Measurements from ENCODE around the gene GRID1. TPM values are rescaled to one million over a fixed set of nuclear protein-coding genes. Genes with fewer than 3 reads are reported as not detected.

Gene GRID1
- polyA plus RNA-seq, 1 of the 3 experiments (the other 2 are of a cell fraction): 0.13 TPM

DNA sequence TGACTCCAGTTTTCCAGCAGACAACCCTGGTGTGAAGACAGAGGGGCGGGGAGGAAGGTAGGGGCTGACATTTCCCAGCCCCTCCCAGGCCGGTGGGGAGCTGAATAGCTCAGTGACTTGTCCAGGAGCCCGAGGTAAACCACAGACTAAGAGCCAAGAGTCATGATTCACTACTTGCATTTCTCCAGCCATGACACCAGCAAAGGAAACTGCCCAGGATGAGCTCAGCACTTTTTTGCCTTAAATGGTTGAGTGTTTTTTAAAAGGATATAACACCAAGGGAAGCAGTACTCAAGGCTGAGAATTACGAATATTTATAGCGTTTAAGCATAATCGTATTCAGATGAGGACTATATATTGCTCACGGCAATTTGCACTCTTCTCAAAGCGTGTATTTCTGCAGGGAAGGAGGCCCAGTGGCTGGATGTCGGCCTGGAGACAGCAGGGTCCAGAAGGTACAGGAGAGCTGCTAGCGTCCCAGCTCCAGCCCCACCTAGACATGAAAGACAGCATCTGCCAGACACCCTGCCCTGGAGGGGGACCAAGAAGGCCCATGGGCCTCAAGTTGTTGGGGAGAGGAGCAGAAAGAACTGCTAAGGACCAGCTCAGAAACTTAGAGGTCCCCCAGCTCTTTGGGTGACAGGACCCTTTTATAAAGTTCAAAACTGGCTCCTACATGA lies 141.4 kb downstream of the GRID1 start:
- POLR2A ChIA-PET: no interaction called here
- DNase-seq: no peak
- no peak overlapping the region for H3K4me3 ChIP-seq (ENCODE audit: low read depth in 2 of 2, low read length in 1 of 2)
- no peaks in the 10 kb centered on the region for H3K36me3 ChIP-seq (replicated peaks in 1 of 2; ENCODE audit: control insufficient read depth in 1 of 2, insufficient read depth in 2 of 2, low read length in 1 of 2)
- H3K4me2 ChIP-seq: no peak overlapping the region
- TF ChIP-seq EP300 (IDR thresholded peaks at IDR 0.05; ENCODE audit: borderline replicate concordance in 1 of 2, low read depth in 1 of 2, low read length in 1 of 2) (no peak), NFIC (IDR thresholded peaks at IDR 0.05; ENCODE audit: borderline replicate concordance) (no peak), EZH2phosphoT487 (IDR thresholded peaks at IDR 0.05; ENCODE audit: borderline replicate concordance, low read depth) (no peak), RXRA (IDR thresholded peaks at IDR 0.05; ENCODE audit: borderline replicate concordance, low read depth) (no peak), MXI1 (IDR thresholded peaks at IDR 0.05; ENCODE audit: low read depth, low read length) (no peak), SIN3A (IDR thresholded peaks at IDR 0.05; ENCODE audit: borderline replicate concordance, low read depth, low read length) (no peak), FOSL2 (IDR thresholded peaks at IDR 0.05; ENCODE audit: borderline replicate concordance, low read depth) (no peak), YY1 (IDR thresholded peaks at IDR 0.05; ENCODE audit: low read depth) (no peak), NRF1 (IDR thresholded peaks at IDR 0.05; ENCODE audit: low read depth, low read length) (no peak), ELF1 (IDR thresholded peaks at IDR 0.05) (no peak), POLR2AphosphoS5 (IDR thresholded peaks at IDR 0.05; ENCODE audit: low read depth, low read length) (no peak), JUND (IDR thresholded peaks at IDR 0.05) (no peak)
- TF ChIP-seq, protein P1, sequence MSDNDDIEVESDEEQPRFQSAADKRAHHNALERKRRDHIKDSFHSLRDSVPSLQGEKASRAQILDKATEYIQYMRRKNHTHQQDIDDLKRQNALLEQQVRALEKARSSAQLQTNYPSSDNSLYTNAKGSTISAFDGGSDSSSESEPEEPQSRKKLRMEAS (IDR thresholded peaks at IDR 0.05; ENCODE audit: low read depth): no peak
- TF ChIP-seq, protein P2, sequence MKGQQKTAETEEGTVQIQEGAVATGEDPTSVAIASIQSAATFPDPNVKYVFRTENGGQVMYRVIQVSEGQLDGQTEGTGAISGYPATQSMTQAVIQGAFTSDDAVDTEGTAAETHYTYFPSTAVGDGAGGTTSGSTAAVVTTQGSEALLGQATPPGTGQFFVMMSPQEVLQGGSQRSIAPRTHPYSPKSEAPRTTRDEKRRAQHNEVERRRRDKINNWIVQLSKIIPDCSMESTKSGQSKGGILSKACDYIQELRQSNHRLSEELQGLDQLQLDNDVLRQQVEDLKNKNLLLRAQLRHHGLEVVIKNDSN (IDR thresholded peaks at IDR 0.05; ENCODE audit: borderline replicate concordance, low read depth): no peak
- no peak overlapping the region for H2AFZ ChIP-seq (ENCODE audit: low read depth)
- H3F3A ChIP-seq (replicated peaks; ENCODE audit: insufficient read depth): no peaks in the 10 kb centered on the region
- H3K9me2 ChIP-seq: no peaks in the 10 kb centered on the region
- H3K9ac ChIP-seq: no peak overlapping the region
- H4K20me1 ChIP-seq (ENCODE audit: insufficient read depth): no peaks in the 10 kb centered on the region
- WGBS (ENCODE audit: low lambda C conversion rate): 41% methylated on average over 10 of the region's 10 CpGs
- CTCF ChIA-PET: interaction anchor here (1.4 kb wide), 2 partner anchors 14 to 17 kb away, joined by 3 to 5 read pairs; no protein-coding TSS in a partner anchor
- peaks cover 0 to 8% of the 10 kb centered on the region in 2 experiments; a peak in 1 of 4 replicates for H3K4me1 ChIP-seq (ENCODE audit: control insufficient read depth in 1 of 2, insufficient read depth in 2 of 2, low read depth in 1 of 2, low read length in 1 of 2)
- H3K27me3 ChIP-seq (ENCODE audit: insufficient read depth): no peaks in the 10 kb centered on the region
- H3K79me2 ChIP-seq (ENCODE audit: insufficient read depth): no peaks in the 10 kb centered on the region
- H3K27ac ChIP-seq (ENCODE audit: low read depth in 2 of 2, low read length in 1 of 2): no peak overlapping the region
- H3K9me3 ChIP-seq: no peaks in the 10 kb centered on the region

DNA sequence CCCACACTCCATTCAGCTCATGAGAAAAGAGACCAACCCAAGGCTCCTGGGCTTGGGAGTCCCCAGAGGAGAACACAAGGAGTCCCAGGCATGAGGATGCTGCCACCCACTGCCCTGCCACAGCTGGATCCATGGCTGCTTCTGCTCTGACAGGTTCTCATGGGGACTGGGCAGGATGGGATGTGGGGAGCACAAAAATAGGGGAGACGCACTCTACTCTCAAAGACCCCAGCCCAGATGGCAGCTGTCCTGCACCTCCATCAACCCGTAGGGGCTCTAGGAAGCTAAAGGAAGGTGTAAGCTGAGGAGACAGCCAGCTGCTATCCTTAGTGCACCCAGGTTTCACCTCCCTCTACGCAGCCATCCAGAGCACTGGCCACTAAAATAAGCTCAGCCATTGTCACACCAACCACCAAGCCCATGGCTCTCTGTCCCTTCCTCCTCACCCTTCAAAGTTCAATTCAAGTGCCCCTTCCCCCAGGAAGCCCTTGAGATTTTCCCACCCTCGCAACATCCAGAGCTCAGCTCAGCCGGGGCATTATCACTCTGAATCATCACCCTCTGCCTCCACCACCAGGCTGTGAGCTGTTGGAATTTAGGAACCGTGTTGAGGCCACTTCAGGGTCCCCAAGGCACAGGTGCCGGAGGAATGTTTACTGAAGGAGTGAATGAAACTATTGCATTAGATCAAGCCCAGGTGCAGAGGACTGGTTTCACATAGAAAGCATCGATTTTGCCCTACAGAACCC lies 142.1 kb downstream of the GRID1 start:
- Histone ChIP-seq H3K4me2 (no peak overlapping the region), H3K9me2 (no peaks in the 10 kb centered on the region), H2AFZ (ENCODE audit: low read depth) (no peak overlapping the region), H3K79me2 (ENCODE audit: insufficient read depth) (no peaks in the 10 kb centered on the region), H3K4me3 (ENCODE audit: low read depth in 2 of 2, low read length in 1 of 2) (no peak overlapping the region), H3K9ac (no peak overlapping the region), H4K20me1 (ENCODE audit: insufficient read depth) (no peaks in the 10 kb centered on the region), H3K4me1 (ENCODE audit: control insufficient read depth in 1 of 2, insufficient read depth in 2 of 2, low read depth in 1 of 2, low read length in 1 of 2) (peaks cover 0 to 8% of the 10 kb centered on the region in 2 experiments; a peak in 1 of 4 replicates), H3F3A (replicated peaks; ENCODE audit: insufficient read depth) (no peaks in the 10 kb centered on the region), H3K27ac (ENCODE audit: low read depth in 2 of 2, low read length in 1 of 2) (no peak overlapping the region), H3K27me3 (ENCODE audit: insufficient read depth) (no peaks in the 10 kb centered on the region), H3K9me3 (no peaks in the 10 kb centered on the region), H3K36me3 (replicated peaks in 1 of 2; ENCODE audit: control insufficient read depth in 1 of 2, insufficient read depth in 2 of 2, low read length in 1 of 2) (no peaks in the 10 kb centered on the region)
- DNase-seq: no peak
- POLR2A ChIA-PET: no interaction called here
- no peak for TF ChIP-seq POLR2AphosphoS5 (IDR thresholded peaks at IDR 0.05; ENCODE audit: low read depth, low read length)
- TF ChIP-seq MXI1 (IDR thresholded peaks at IDR 0.05; ENCODE audit: low read depth, low read length): no peak
- TF ChIP-seq, protein P3, sequence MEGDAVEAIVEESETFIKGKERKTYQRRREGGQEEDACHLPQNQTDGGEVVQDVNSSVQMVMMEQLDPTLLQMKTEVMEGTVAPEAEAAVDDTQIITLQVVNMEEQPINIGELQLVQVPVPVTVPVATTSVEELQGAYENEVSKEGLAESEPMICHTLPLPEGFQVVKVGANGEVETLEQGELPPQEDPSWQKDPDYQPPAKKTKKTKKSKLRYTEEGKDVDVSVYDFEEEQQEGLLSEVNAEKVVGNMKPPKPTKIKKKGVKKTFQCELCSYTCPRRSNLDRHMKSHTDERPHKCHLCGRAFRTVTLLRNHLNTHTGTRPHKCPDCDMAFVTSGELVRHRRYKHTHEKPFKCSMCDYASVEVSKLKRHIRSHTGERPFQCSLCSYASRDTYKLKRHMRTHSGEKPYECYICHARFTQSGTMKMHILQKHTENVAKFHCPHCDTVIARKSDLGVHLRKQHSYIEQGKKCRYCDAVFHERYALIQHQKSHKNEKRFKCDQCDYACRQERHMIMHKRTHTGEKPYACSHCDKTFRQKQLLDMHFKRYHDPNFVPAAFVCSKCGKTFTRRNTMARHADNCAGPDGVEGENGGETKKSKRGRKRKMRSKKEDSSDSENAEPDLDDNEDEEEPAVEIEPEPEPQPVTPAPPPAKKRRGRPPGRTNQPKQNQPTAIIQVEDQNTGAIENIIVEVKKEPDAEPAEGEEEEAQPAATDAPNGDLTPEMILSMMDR (IDR thresholded peaks at IDR 0.05): no peak
- no peak for TF ChIP-seq FOSL2 (IDR thresholded peaks at IDR 0.05; ENCODE audit: borderline replicate concordance, low read depth)
- CTCF ChIA-PET: interaction anchor here (1.1 to 1.4 kb wide), 3 partner anchors 14 to 26 kb away, joined by 3 to 5 read pairs (median 3); no protein-coding TSS in a partner anchor
- 35% methylated on average over 7 of the region's 8 CpGs for WGBS (ENCODE audit: low lambda C conversion rate)
